Osteoblast (primary cell): Measurements from ENCODE around the gene LCOR. TPM values are rescaled to one million over a fixed set of nuclear protein-coding genes. Genes with fewer than 3 reads are reported as not detected.

Experiments
- DNase-seq: peaks from one replicate; pipeline ENCODE4 v3.0.0; 2011; ENCODE audit warnings: low spot score, mixed read lengths; ENCODE audit not compliant: insufficient read length; ENCODE audit errors: missing footprints
- H2AFZ ChIP-seq: 2 replicates; pipeline ENCODE4 v1.6.0; 2011; ENCODE audit warnings: mild to moderate bottlenecking, low read length
- H3K27ac ChIP-seq: 2 replicates; pipeline ENCODE4 v1.5.1; 2011; ENCODE audit warnings: mild to moderate bottlenecking, low read depth, low read length, moderate library complexity
- H3K27me3 ChIP-seq: 2 replicates; pipeline ENCODE4 v1.6.0; 2012; ENCODE audit warnings: mild to moderate bottlenecking, control low read depth, inconsistent platforms, low read length, moderate library complexity; ENCODE audit not compliant: insufficient read depth
- H3K36me3 ChIP-seq: 2 replicates; pipeline ENCODE4 v1.5.1; 2011; ENCODE audit warnings: mild to moderate bottlenecking, low read length, control low read depth, moderate library complexity; ENCODE audit not compliant: insufficient read depth
- H3K4me1 ChIP-seq: 2 replicates; pipeline ENCODE4 v1.5.1; 2011; ENCODE audit warnings: mild to moderate bottlenecking, low read length, control low read depth, moderate library complexity; ENCODE audit not compliant: insufficient read depth
- H3K4me2 ChIP-seq: 2 replicates; pipeline ENCODE4 v1.6.0; 2011; ENCODE audit warnings: mild to moderate bottlenecking, low read length; ENCODE audit not compliant: insufficient read depth
- H3K4me3 ChIP-seq: fragments of 200-600 bp; sonication (generic); 3 replicates; pipeline ENCODE4 v1.5.1; 2012; ENCODE audit warnings: mild to moderate bottlenecking, low read length, inconsistent platforms; ENCODE audit not compliant: insufficient read depth
- H3K79me2 ChIP-seq: 2 replicates; pipeline ENCODE4 v1.6.0; 2012; ENCODE audit warnings: mild to moderate bottlenecking, low read length, control low read depth, inconsistent platforms; ENCODE audit not compliant: insufficient read depth
- H3K9me3 ChIP-seq: 2 replicates; pipeline ENCODE4 v1.5.1; 2011; ENCODE audit warnings: low read depth, low read length, control low read depth
- H4K20me1 ChIP-seq: 2 replicates; pipeline ENCODE4 v1.6.0; 2012; ENCODE audit warnings: mild to moderate bottlenecking, low read length, control low read depth; ENCODE audit not compliant: insufficient read depth
- CTCF ChIP-seq: IDR thresholded peaks from 2 replicates; pipeline ENCODE4 v1.5.1; 2011; ENCODE audit warnings: mild to moderate bottlenecking, low read depth, low read length, moderate library complexity; ENCODE audit errors: extremely low read depth
- total RNA-seq: library from RNA; depleted of rRNA; stranded (reverse); fragments of >200 nt; gene quantifications from 2 replicates; pipeline ENCODE4 v1.2.3, GENCODE V29; 2012

Gene LCOR
- total RNA-seq, 1 donor = 19.2 TPM

- H3K4me1 ChIP-seq = no peaks in the 10 kb centered on the region
- no peak overlapping the region for H2AFZ ChIP-seq
- no peak for TF ChIP-seq CTCF
- H4K20me1 ChIP-seq = no peaks in the 10 kb centered on the region
- H3K4me2 ChIP-seq = no peak overlapping the region
- H3K36me3 ChIP-seq = no peaks in the 10 kb centered on the region
- DNase-seq = no peak
- H3K79me2 ChIP-seq = no peaks in the 10 kb centered on the region
- no peak overlapping the region for H3K27ac ChIP-seq
- peaks cover 1% of the 10 kb centered on the region for H3K9me3 ChIP-seq
- no peaks in the 10 kb centered on the region for H3K27me3 ChIP-seq
- H3K4me3 ChIP-seq = no peak overlapping the region
These were observed 178.7 kb downstream of the LCOR start for GRCh38 chr10:97010695-97011206.

- DNase-seq = no peak
- H3K4me3 ChIP-seq = no peak overlapping the region
- no peak overlapping the region for H3K27ac ChIP-seq
- no peak for TF ChIP-seq CTCF
- peaks cover 1% of the 10 kb centered on the region for H3K9me3 ChIP-seq
- no peaks in the 10 kb centered on the region for H3K36me3 ChIP-seq
- H3K79me2 ChIP-seq = no peaks in the 10 kb centered on the region
- no peaks in the 10 kb centered on the region for H4K20me1 ChIP-seq
- H3K27me3 ChIP-seq = no peaks in the 10 kb centered on the region
- H3K4me2 ChIP-seq = no peak overlapping the region
- no peaks in the 10 kb centered on the region for H3K4me1 ChIP-seq
- no peak overlapping the region for H2AFZ ChIP-seq
These were observed 179.3 kb downstream of the LCOR start for GRCh38 chr10:97011397-97011796.

GRCh38 chr10:97012470-97012869 is 180.4 kb downstream of the LCOR start:
- no peak overlapping the region for H2AFZ ChIP-seq

GRCh38 chr10:97013568-97013967 is 181.5 kb downstream of the LCOR start:
- H3K27ac ChIP-seq = no peak overlapping the region
- no peaks in the 10 kb centered on the region for H3K9me3 ChIP-seq
- H2AFZ ChIP-seq = no peak overlapping the region
- H3K27me3 ChIP-seq = no peaks in the 10 kb centered on the region
- peak; percentile 45 for DNase-seq
- no peak for TF ChIP-seq CTCF
- no peaks in the 10 kb centered on the region for H4K20me1 ChIP-seq
- no peaks in the 10 kb centered on the region for H3K4me1 ChIP-seq
- H3K4me2 ChIP-seq = no peak overlapping the region
- no peaks in the 10 kb centered on the region for H3K36me3 ChIP-seq
- no peak overlapping the region for H3K4me3 ChIP-seq
- no peaks in the 10 kb centered on the region for H3K79me2 ChIP-seq

More at GRCh38 chr10:97012470-97012869, 180.4 kb downstream of the LCOR start:
- Histone ChIP-seq H3K36me3 (no peaks in the 10 kb centered on the region), H3K4me1 (no peaks in the 10 kb centered on the region), H3K27me3 (no peaks in the 10 kb centered on the region), H3K9me3 (peaks cover 1% of the 10 kb centered on the region), H3K27ac (no peak overlapping the region), H3K4me3 (no peak overlapping the region), H4K20me1 (no peaks in the 10 kb centered on the region), H3K79me2 (no peaks in the 10 kb centered on the region), H3K4me2 (no peak overlapping the region)
- DNase-seq = no peak
- no peak for TF ChIP-seq CTCF
